ENCODE data around the gene PRSS53. TPM values are rescaled to one million over a fixed set of nuclear protein-coding genes. Genes with fewer than 3 reads are reported as not detected.

Gene PRSS53
- total RNA-seq, 1 donor: 1.0 TPM

DNA sequence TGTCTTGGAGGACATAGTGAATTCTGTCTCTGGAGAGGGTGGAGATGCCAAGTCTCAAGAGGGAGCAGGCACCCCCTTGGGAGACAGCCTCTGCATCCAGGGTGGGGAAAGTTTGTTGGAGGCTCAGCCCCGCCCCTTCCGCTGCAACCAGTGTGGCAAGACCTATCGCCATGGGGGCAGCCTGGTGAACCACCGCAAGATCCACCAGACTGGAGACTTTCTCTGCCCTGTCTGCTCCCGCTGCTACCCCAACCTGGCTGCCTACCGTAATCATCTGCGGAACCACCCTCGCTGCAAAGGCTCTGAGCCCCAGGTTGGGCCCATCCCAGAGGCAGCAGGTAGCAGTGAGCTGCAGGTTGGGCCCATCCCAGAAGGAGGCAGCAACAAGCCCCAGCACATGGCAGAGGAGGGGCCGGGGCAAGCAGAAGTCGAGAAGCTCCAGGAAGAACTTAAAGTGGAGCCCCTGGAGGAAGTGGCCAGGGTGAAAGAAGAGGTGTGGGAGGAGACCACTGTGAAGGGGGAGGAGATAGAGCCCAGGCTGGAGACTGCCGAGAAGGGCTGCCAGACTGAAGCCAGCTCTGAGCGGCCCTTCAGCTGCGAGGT lies 9.3 kb downstream of the PRSS53 start:
- H3K4me3 ChIP-seq (ENCODE audit: low read length): no peak overlapping the region

DNA sequence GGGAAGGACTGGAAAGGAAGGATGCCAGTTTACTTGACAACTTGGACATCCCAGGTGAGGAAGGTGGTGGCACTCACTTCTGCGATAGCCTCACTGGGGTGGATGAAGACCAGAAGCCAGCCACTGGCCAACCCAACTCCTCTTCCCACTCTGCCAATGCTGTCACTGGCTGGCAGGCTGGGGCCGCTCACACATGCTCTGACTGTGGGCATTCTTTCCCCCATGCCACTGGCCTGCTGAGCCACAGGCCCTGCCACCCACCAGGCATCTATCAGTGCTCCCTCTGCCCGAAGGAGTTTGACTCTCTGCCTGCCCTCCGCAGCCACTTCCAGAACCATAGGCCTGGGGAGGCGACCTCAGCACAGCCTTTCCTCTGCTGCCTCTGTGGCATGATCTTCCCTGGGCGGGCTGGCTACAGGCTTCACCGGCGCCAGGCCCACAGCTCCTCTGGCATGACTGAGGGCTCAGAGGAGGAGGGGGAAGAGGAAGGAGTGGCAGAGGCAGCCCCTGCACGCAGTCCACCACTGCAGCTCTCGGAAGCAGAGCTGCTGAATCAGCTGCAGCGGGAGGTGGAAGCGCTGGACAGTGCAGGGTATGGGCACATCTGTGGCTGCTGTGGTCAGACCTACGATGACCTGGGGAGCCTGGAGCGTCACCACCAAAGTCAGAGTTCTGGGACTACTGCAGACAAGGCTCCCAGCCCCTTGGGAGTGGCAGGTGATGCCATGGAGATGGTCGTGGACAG lies 10.0 kb downstream of the PRSS53 start:
- Histone ChIP-seq H3K27me3 (ENCODE audit: insufficient read depth, low read length) (no peaks in the 10 kb centered on the region), H3K4me1 (ENCODE audit: insufficient read depth, low read length) (peaks cover 24% of the 10 kb centered on the region), H3K4me3 (ENCODE audit: low read length) (no peak overlapping the region), H3K9me3 (ENCODE audit: low read depth, low read length) (no peaks in the 10 kb centered on the region)

More for the DNA sequence above, 9.3 kb downstream of the PRSS53 start:
- H3K27me3 ChIP-seq (ENCODE audit: insufficient read depth, low read length): no peaks in the 10 kb centered on the region
- H3K9me3 ChIP-seq (ENCODE audit: low read depth, low read length): no peaks in the 10 kb centered on the region
- peaks cover 24% of the 10 kb centered on the region for H3K4me1 ChIP-seq (ENCODE audit: insufficient read depth, low read length)

DNA sequence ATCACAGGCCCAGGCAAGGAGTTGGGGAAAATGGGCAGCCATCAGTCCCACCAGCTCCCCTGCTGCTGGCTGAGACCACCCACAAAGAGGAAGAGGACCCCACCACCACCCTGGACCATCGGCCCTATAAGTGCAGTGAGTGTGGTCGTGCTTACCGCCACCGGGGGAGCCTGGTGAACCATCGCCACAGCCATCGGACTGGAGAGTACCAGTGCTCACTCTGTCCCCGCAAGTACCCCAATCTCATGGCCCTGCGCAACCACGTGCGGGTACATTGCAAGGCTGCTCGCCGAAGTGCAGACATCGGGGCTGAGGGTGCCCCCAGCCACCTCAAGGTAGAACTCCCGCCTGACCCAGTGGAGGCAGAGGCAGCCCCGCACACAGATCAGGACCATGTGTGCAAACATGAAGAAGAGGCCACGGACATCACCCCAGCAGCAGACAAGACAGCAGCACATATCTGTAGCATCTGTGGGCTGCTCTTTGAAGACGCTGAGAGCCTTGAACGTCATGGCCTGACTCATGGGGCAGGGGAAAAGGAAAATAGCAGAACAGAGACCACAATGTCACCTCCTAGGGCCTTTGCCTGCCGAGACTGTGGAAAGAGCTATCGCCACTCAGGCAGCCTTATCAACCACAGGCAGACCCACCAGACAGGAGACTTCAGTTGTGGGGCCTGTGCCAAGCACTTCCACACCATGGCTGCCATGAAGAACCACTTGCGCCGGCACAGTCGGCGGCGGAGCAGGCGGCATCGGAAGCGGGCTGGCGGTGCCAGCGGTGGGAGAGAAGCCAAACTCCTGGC lies 10.9 kb downstream of the PRSS53 start:
- H3K4me1 ChIP-seq (ENCODE audit: insufficient read depth, low read length): peaks cover 25% of the 10 kb centered on the region
- H3K9me3 ChIP-seq (ENCODE audit: low read depth, low read length): no peaks in the 10 kb centered on the region
- H3K27me3 ChIP-seq (ENCODE audit: insufficient read depth, low read length): no peaks in the 10 kb centered on the region
- H3K4me3 ChIP-seq (ENCODE audit: low read length): no peak overlapping the region

DNA sequence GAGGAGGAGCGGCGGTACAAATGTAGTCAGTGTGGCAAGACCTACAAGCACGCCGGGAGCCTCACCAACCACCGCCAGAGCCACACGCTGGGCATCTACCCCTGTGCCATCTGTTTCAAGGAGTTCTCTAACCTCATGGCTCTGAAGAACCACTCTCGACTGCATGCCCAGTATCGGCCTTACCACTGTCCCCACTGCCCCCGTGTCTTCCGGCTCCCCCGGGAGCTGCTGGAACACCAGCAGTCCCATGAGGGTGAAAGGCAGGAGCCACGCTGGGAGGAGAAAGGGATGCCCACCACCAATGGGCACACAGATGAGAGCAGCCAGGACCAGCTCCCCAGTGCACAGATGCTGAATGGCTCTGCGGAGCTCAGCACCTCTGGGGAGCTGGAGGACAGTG lies 11.7 kb downstream of the PRSS53 start:
- H3K27me3 ChIP-seq (ENCODE audit: insufficient read depth, low read length): no peaks in the 10 kb centered on the region
- no peaks in the 10 kb centered on the region for H3K9me3 ChIP-seq (ENCODE audit: low read depth, low read length)
- no peak overlapping the region for H3K4me3 ChIP-seq (ENCODE audit: low read length)
- peaks cover 33% of the 10 kb centered on the region for H3K4me1 ChIP-seq (ENCODE audit: insufficient read depth, low read length)

DNA sequence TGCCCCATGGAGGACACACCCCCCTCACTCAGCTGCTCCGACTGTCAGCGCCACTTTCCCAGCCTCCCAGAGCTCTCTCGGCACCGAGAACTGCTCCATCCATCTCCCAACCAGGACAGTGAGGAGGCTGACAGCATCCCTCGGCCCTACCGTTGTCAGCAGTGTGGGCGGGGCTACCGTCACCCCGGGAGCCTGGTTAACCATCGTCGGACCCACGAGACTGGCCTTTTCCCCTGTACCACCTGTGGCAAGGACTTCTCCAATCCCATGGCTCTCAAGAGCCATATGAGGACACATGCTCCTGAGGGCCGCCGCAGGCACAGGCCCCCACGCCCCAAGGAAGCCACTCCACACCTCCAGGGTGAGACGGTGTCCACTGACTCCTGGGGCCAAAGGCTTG lies 12.4 kb downstream of the PRSS53 start:
- H3K9me3 ChIP-seq (ENCODE audit: low read depth, low read length): no peaks in the 10 kb centered on the region
- peaks cover 38% of the 10 kb centered on the region for H3K4me1 ChIP-seq (ENCODE audit: insufficient read depth, low read length)
- no peaks in the 10 kb centered on the region for H3K27me3 ChIP-seq (ENCODE audit: insufficient read depth, low read length)
- no peak overlapping the region for H3K4me3 ChIP-seq (ENCODE audit: low read length)

DNA sequence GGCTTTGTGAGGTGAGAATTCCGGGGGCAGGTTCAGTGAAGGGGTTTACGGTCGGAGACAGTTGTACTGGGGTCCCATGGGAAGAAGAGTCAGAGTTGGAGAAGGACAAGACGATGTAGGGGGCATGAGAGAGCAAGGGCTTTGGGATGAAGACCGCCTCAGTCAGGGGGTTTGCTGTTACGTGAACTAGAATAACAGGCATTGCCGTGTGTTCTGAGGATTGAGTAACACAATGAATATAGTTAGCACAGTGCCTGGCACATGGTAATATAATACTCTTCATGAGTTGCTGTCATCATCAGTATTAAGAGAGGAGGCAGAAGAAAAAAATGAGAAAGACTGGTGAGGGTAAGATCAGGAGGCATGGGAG lies 13.9 kb downstream of the PRSS53 start:
- Histone ChIP-seq H3K9me3 (ENCODE audit: low read depth, low read length) (no peaks in the 10 kb centered on the region), H3K4me1 (ENCODE audit: insufficient read depth, low read length) (peaks cover 38% of the 10 kb centered on the region), H3K4me3 (ENCODE audit: low read length) (peak overlapping the region; percentile 79), H3K27me3 (ENCODE audit: insufficient read depth, low read length) (no peaks in the 10 kb centered on the region)

DNA sequence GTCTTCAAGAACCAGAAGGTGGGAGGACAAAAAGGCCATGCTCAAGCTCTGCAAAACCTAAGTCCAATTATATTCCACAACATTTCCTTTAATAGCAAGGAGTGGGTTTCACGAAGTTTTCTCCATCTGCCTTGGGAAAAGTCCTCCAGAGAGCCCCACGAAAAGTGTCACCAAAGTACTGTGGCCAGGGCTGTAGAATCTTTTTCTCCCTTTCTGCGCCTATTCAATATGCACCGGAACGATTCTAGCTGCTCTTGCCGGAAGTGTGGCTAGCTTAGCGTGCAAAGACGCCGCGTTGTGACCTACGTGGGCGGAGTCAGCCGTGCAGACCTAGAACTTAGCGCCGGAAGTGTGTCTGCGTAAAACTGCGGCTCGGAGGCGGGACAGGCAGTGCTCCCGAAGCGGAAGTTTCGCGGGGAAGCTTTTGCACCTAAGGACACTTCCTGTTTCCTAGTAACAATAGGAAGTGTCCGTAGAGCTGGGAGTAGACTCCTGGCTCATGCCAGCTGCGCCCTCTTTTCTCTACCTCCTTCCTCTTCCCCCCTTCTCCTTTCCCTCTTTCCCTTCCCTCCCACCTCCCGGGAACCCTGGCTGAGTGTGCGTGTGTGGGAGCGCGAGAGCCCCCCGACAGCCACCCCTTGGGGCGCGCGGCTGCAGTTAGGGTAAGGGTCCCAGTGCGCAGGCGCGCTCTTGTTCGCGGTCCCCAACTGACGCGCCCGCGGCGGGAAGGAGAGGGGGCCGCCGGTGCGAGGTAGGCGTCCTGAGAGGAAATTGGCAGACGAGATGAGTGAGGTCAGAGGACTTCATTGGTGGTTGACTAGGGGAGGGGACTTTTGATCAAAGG lies 14.6 kb downstream of the PRSS53 start, which contains the start of the genes ZNF646 and ZNF668:
Gene ZNF646, plus strand, starts transcription at position 453 of the 844 bp plus-strand sequence. CDS start 1,903 bp downstream, outside the sequence.
Gene ZNF668, minus strand, starts transcription at position 271 of the 844 bp plus-strand sequence. CDS start 9,781 bp downstream, outside the sequence.
- no peaks in the 10 kb centered on the region for H3K9me3 ChIP-seq (ENCODE audit: low read depth, low read length)
- H3K4me1 ChIP-seq (ENCODE audit: insufficient read depth, low read length): peaks cover 36% of the 10 kb centered on the region
- peak within 1 kb of the TSS; percentile 79 for H3K4me3 ChIP-seq (ENCODE audit: low read length)
- H3K27me3 ChIP-seq (ENCODE audit: insufficient read depth, low read length): no peaks in the 10 kb centered on the region

DNA sequence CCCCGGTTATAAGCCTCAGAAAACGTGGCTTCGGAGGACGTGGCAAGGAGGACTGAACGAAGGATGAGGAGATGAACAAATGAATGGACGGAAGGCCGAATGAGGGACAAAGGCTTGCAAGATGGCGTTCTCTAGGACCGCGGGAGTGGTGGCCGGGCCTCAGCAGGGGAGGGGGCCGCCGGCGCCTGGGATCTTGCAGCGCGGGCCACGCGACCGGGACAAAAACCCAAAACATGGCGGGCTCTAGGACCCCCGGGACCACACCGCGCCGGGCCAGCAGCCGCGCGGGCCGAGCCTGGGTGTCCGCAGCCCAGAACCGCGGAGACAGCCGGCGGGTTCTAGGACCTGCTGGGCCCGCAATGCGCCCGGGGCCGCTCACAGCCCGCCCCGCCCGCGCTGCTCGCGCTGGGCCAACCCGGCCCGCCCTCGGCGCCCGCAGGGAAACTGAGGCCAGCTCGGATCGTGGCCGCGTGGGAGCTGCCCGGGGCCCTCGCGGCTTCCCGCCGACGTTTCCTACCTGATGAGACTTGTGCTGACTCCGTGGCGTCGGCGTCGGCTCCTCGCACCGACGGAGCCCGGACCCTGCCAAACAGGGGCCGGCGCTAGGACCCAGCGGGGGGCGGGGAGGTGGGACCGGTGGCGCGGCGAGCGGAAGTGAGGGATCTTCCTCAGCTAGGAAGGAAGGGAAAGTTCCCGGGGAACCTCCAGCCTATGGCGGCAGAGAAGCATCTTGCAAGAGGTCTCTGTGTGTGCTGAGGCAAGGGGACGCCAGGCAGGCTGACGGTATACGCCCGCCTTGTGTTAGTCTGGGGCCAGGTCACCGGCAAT lies 15.4 kb downstream of the PRSS53 start:
- no peaks in the 10 kb centered on the region for H3K9me3 ChIP-seq (ENCODE audit: low read depth, low read length)
- peak overlapping the region; percentile 79 for H3K4me3 ChIP-seq (ENCODE audit: low read length)
- H3K27me3 ChIP-seq (ENCODE audit: insufficient read depth, low read length): no peaks in the 10 kb centered on the region
- H3K4me1 ChIP-seq (ENCODE audit: insufficient read depth, low read length): peaks cover 31% of the 10 kb centered on the region

DNA sequence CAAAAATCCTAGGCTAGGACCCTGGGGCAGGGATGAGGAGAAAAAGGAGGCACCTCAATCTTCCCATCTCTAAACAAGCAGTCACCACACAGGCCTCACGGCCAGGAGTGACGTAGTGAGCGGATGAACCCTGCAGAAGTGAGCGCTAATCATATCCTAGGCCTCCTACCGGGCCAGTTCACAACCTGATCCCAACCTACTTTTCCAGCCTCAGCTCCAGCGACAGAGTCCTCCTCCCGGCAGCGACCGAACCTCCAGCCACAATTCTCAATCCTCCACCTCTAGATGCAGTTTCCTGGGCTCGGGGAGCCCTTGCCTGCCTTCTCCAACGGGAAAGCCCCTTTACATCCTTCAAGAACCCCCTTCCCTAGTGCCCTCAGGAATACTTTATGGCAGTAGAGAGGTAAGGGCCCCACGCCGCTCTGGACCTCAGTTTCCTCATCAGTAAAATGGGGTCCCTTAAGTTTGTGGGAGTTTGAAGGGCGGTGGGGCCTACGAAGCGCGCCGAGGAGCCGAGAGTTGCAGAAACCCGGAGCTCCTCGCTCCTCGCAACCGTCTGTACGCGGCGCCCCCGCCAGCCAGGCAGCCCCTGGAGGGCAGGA lies 16.1 kb downstream of the PRSS53 start:
- Histone ChIP-seq H3K27me3 (ENCODE audit: insufficient read depth, low read length) (no peaks in the 10 kb centered on the region), H3K9me3 (ENCODE audit: low read depth, low read length) (no peaks in the 10 kb centered on the region), H3K4me1 (ENCODE audit: insufficient read depth, low read length) (peaks cover 31% of the 10 kb centered on the region), H3K4me3 (ENCODE audit: low read length) (peak overlapping the region; percentile 79)

DNA sequence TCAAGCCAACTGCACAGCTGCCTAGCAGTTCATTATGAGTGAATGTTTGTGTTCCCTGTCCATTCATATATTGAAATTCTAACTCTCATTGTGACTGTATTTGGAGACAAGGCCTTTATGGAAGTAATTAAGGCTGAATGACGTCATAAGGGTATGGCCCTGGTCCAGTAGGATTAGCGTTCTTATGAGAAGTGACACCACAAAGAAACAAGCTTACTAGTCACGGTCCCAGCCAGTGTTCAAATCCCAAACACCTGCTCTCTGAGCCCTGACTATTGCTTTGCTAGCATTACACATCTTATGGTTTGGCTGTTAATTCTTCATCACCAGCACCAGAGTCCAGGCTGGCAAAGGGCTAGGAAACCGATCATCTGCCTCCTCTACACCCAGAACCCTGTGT lies 16.9 kb downstream of the PRSS53 start:
- no peaks in the 10 kb centered on the region for H3K27me3 ChIP-seq (ENCODE audit: insufficient read depth, low read length)
- H3K4me1 ChIP-seq (ENCODE audit: insufficient read depth, low read length): peaks cover 31% of the 10 kb centered on the region
- H3K9me3 ChIP-seq (ENCODE audit: low read depth, low read length): no peaks in the 10 kb centered on the region
- no peak overlapping the region for H3K4me3 ChIP-seq (ENCODE audit: low read length)

DNA sequence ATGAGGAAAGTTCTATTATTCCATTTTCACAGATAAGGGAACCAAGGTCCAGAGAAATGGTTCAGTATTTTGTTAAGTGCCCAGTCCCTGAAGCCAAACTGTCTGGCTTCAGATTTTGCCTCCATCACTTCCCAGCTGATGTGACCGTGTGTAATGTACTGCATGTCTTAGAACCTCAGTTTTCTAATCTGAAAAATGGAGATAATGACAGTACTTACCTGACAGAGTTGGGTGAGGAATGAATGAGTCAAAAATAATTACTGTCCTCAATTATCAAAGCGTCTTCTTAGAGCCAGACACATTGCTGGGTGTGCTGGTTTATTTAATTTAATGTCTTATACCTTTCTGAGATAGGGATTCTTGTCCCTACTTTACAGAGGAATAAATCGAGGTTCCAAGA lies 21.4 kb downstream of the PRSS53 start:
- H3K27me3 ChIP-seq (ENCODE audit: insufficient read depth, low read length): no peaks in the 10 kb centered on the region
- no peak overlapping the region for H3K4me3 ChIP-seq (ENCODE audit: low read length)
- H3K9me3 ChIP-seq (ENCODE audit: low read depth, low read length): no peaks in the 10 kb centered on the region
- peaks cover 42% of the 10 kb centered on the region for H3K4me1 ChIP-seq (ENCODE audit: insufficient read depth, low read length)

DNA sequence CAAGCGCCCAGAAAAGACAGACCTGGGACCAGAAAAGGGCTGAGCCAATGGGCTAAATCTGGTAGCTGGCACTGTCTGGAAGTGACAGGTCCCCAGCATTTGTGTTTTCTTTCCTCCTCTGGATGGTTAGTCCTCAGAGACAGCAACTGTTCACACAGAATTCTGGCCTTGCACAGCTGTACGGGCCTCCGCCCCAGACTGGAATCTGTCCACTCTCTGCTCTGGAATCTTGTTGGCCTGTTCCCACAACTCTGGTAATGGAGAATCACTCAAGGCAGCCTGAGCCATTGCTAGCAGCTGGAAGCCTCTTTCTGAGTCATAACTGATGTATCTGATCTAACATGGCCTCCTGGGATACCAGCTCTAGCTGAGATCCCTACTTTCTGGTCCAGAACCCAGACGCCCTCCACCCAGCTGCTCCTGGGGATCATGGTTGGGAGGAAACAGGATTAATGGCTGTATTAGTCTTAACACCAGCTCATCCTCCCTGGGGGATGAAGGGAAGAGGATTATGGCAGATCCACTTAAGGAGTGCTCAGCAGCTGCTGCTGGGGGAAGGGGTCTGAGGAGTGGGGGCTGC lies 23.8 kb downstream of the PRSS53 start:
- Histone ChIP-seq H3K4me1 (ENCODE audit: insufficient read depth, low read length) (peaks cover 40% of the 10 kb centered on the region), H3K4me3 (ENCODE audit: low read length) (no peak overlapping the region)

DNA sequence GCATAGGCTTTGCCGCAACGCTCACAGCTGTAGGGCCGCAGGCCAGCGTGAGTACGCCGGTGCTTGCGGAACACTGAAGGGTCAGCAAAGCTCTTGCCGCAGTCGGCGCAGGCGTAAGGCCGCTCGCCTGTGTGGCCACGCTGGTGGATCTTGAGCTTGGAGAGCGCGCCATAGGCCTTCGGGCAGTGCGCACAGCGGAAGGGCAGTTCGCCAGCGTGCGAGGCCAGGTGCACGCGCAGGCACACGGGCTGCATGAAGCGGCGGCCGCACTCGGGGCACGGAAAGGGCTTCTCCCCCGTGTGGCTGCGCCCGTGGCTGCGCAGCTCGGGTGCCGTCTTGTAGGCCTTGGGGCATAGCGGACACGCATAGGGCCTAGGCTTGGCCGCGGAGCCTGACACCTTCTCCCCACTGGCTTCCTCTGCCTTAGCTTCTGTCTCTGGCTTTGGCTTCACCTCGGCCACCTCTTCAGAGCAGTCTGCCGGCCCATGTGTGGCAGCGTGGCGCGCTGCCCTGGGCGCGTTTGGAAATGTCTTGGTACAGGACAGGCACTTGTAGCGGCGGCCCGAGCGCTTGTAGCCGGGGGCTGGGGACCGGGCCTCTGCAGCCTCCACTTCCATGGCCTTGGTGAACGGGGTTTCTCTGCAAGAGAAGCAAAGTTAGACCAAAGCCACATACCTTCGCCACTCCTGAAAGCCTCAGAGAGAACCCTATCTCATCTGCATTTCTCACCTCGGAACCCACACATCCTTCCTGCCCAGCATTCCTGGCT lies 24.7 kb downstream of the PRSS53 start:
- H3K27me3 ChIP-seq (ENCODE audit: insufficient read depth, low read length): no peaks in the 10 kb centered on the region
- H3K9me3 ChIP-seq (ENCODE audit: low read depth, low read length): no peaks in the 10 kb centered on the region
- no peak overlapping the region for H3K4me3 ChIP-seq (ENCODE audit: low read length)
- H3K4me1 ChIP-seq (ENCODE audit: insufficient read depth, low read length): peaks cover 40% of the 10 kb centered on the region

More for the DNA sequence above, 23.8 kb downstream of the PRSS53 start:
- no peaks in the 10 kb centered on the region for H3K9me3 ChIP-seq (ENCODE audit: low read depth, low read length)
- H3K27me3 ChIP-seq (ENCODE audit: insufficient read depth, low read length): no peaks in the 10 kb centered on the region

Data from mononuclear cell (primary cell).